Heart left ventricle (tissue), 16 donors: ENCODE results near the gene SORBS2. TPM values are rescaled to one million over a fixed set of nuclear protein-coding genes. Genes with fewer than 3 reads are reported as not detected.

ENCODE experiments used
- ATAC-seq, 4 donors: fragments of 200-7000 bp; cut with Tn5 transposase; one replicate each; pipeline ENCODE4 v1.9.1; 2020 to 2022; ENCODE audit warnings: moderate library complexity in 4 of 4, mild to moderate bottlenecking in 3 of 4, moderate number of reproducible peaks in 1 of 4
- DNase-seq, 5 donors: peaks; one replicate each; pipeline ENCODE4 v3.0.0-alpha.2; 2020
- H3K27ac ChIP-seq, 12 donors: fragments of 200-600 bp; sonication (generic) in 4 of 12; one replicate each; pipeline versions ENCODE4 v1.5.0 to v1.8.0; 2016 to 2022; ENCODE audit warnings: mild to moderate bottlenecking in 2 of 12
- H3K27me3 ChIP-seq, 9 donors: fragments of 200-600 bp; sonication (generic) in 2 of 9; one replicate each; pipeline versions ENCODE4 v1.5.1 to v1.8.0; 2016 to 2022; ENCODE audit warnings: mild to moderate bottlenecking in 3 of 9
- H3K36me3 ChIP-seq, 9 donors: fragments of 200-600 bp; sonication (generic) in 2 of 9; one replicate each; pipeline versions ENCODE4 v1.5.0 to v1.8.0; 2018 to 2022; ENCODE audit warnings: mild to moderate bottlenecking in 2 of 9
- H3K4me1 ChIP-seq, 12 donors: fragments of 200-600 bp; sonication (generic) in 4 of 12; one replicate each; pipeline versions ENCODE4 v1.5.0 to v1.8.0; 2016 to 2022; ENCODE audit warnings: mild to moderate bottlenecking in 3 of 12
- H3K4me3 ChIP-seq, 12 donors: fragments of 200-600 bp; sonication (generic) in 4 of 12; one replicate each; pipeline versions ENCODE4 v1.5.0 to v1.8.0; 2017 to 2022; ENCODE audit warnings: mild to moderate bottlenecking in 9 of 12, moderate library complexity in 4 of 12
- H3K9me3 ChIP-seq, 12 donors: fragments of 200-600 bp; sonication (generic) in 4 of 12; one replicate each; pipeline versions ENCODE4 v1.5.0 to v1.8.0; 2016 to 2022; ENCODE audit warnings: mild to moderate bottlenecking in 1 of 12
- POLR2A ChIP-seq, 2 donors: fragments of 450-650 bp; IDR thresholded peaks; one replicate each; pipeline ENCODE4 v1.6.1; 2017; ENCODE audit warnings: antibody characterized with exemption in 2 of 2, mild to moderate bottlenecking in 2 of 2, moderate library complexity in 2 of 2
- WGBS, 4 donors: extraction: QIAGEN DNeasy Blood & Tissue Kit in 2 of 4; methylation state at CpG; one replicate each; pipeline versions ENCODE4 v1.1.5 to v1.1.7; 2013 to 2018; 5-methylcytosine and 5-hydroxymethylcytosine counted together
- intact Hi-C, 10 donors: fragments of 100-400 bp; cut with DNase I; formaldehyde crosslinking; loops; one replicate each; pipeline versions ENCODE4 v1.11.1 to v1.14.2; 2022
- polyA plus RNA-seq, 2 donors: library from polyadenylated mRNA; stranded (reverse); fragments of 200-250 nt; gene quantifications; one replicate each; pipeline ENCODE4 v1.2.3, GENCODE V29; 2013
- total RNA-seq, 9 donors: library from RNA; depleted of rRNA in 2 of 9; stranded (reverse); fragments of >200 nt in 2 of 9; fragmentation: NEBNext Ultra II Directional in 3 of 9; extraction: Animal tissue kit (Norgen Biotek cat#: 25700) in 3 of 9; gene quantifications; one replicate each; pipeline versions ENCODE4 v1.1.0 to v1.2.4, GENCODE V29; 2016 to 2023
- TF ChIP-seq, protein P1 (sequence below), 12 donors: fragments of 200-600 bp; sonication (generic) in 4 of 12; IDR thresholded peaks; one replicate each; pipeline versions ENCODE4 v1.5.0 to v1.8.0; 2018 to 2022; ENCODE audit warnings: antibody characterized with exemption in 12 of 12, mild to moderate bottlenecking in 5 of 12
- donor health status: ischemic (EF 13 %, LVEDD 7.1; RV severe dilation, severe dysfunction).
- donor health status: healthy with polysubstance abuse.
- donor health status: DM: no; HTN: yes; CAD: no.
- donor health status: DM: no; HTN: no; CAD: no.
- donor health status: ischemic (EF 25% LVEDD 6.9; RV normal size, moderate dysfunction).
- donor health status: ischemic (EF 25% LVEDD 5.7; RV mildly dilated, moderate dysfunction).
- donor health status: healthy.
- donor health status: DM: yes; HTN: yes; CAD: no.
- donor health status: ischemic (EF 35%, LVEDD 5.7; RV mildly dilated, moderate dysfunction).
- donor health status: nonischemic (EF 11% LVEDD 7.7; RV severe dilation, severe dysfunction).
- donor health status: DM: yes; HTN: yes; CAD: no.
- donor health status: PGD.
- donor health status: ischemic (EF 29% LVEDD 5.4; RV normal size, mild dysfunction).
- donor health status: nonischemic (EF 23%, LVEDD 6.1; RV moderate dilation, normal function).

Gene SORBS2
- total and polyA plus RNA-seq, 11 donors, result 254 to 2,158 (median 1,369) TPM

DNA sequence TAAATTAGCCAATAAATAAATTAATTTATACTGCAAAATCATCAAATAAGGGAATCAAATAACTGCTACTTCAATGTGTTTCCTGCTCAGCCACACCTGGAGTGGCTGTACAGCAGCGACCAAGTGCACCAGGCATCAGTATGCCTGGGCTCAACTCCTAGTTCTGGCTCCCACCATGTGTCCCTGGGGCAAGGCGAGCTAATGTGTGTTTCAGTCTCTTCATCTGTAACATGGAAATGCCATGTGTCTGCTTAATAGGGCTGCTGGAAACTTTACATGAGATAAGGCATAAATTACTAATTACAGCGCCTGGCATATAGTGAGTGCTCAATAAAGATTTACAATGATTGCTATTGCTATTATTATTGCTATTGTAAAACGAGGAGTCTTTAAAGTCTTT is 167.6 kb downstream of the SORBS2 start:
- Histone ChIP-seq H3K36me3 (peaks cover 0 to 96% (median 42%) of the 10 kb centered on the region in 9 donors), H3K4me3 (no peak overlapping the region), H3K4me1 (peaks cover 0 to 46% (median 12%) of the 10 kb centered on the region in 12 donors), H3K27me3 (peaks cover 0 to 4% (median 0%) of the 10 kb centered on the region in 9 donors), H3K9me3 (no peaks in the 10 kb centered on the region), H3K27ac (peak overlapping the region in 2 of 12 donors; percentile 15 to 63)
- TF ChIP-seq POLR2A (IDR thresholded peaks at IDR 0.05), result no peak
- TF ChIP-seq, protein P1, sequence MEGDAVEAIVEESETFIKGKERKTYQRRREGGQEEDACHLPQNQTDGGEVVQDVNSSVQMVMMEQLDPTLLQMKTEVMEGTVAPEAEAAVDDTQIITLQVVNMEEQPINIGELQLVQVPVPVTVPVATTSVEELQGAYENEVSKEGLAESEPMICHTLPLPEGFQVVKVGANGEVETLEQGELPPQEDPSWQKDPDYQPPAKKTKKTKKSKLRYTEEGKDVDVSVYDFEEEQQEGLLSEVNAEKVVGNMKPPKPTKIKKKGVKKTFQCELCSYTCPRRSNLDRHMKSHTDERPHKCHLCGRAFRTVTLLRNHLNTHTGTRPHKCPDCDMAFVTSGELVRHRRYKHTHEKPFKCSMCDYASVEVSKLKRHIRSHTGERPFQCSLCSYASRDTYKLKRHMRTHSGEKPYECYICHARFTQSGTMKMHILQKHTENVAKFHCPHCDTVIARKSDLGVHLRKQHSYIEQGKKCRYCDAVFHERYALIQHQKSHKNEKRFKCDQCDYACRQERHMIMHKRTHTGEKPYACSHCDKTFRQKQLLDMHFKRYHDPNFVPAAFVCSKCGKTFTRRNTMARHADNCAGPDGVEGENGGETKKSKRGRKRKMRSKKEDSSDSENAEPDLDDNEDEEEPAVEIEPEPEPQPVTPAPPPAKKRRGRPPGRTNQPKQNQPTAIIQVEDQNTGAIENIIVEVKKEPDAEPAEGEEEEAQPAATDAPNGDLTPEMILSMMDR (IDR thresholded peaks at IDR 0.05), result no peak
- no peak for DNase-seq
- intact Hi-C loops, result loop anchor here (5.0 to 10.0 kb wide), 5 partner anchors 128 to 393 kb away; no protein-coding TSS in a partner anchor
- ATAC-seq, result no peak
- 82 to 88% (median 85%) methylated on average over 4 of the region's 4 CpGs for WGBS, 4 donors

DNA sequence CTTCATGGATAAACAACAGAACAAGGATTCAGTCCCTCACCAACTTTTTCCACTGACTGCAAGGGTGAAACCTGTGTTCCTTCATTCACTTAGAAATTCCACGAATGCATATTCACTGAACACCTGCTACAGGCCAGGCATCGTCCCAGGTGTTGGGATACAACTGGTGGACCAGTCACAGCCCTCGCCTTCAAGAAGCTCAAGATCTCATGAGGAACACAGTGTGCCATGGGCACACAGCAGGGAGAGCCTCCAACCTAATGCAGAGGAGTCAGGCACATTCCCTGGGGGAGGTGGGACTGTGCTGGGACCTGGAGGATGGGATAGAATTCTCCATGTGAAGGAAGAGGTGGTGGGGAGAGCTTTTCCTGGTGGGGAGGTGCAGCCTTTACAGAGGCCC is 169.1 kb downstream of the SORBS2 start:
- Histone ChIP-seq H3K27me3 (peaks cover 0 to 5% (median 0%) of the 10 kb centered on the region in 9 donors), H3K36me3 (peaks cover 0 to 95% (median 52%) of the 10 kb centered on the region in 9 donors), H3K27ac (peak overlapping the region in 3 of 12 donors; percentile 27 to 63 (median 40)), H3K9me3 (no peaks in the 10 kb centered on the region), H3K4me1 (peaks cover 0 to 31% (median 11%) of the 10 kb centered on the region in 12 donors), H3K4me3 (no peak overlapping the region)
- DNase-seq, result no peak
- 79 to 93% (median 86%) methylated on average over 3 of the region's 3 CpGs for WGBS, 4 donors
- intact Hi-C loops, result loop anchor here (5.0 to 10.0 kb wide), 5 partner anchors 129 to 394 kb away; no protein-coding TSS in a partner anchor
- TF ChIP-seq, protein P1 (IDR thresholded peaks at IDR 0.05), result no peak
- TF ChIP-seq POLR2A (IDR thresholded peaks at IDR 0.05), result peak in 1 of 2 donors; percentile 12
- ATAC-seq, result peak in 2 of 4 donors; percentile 6 to 12

DNA sequence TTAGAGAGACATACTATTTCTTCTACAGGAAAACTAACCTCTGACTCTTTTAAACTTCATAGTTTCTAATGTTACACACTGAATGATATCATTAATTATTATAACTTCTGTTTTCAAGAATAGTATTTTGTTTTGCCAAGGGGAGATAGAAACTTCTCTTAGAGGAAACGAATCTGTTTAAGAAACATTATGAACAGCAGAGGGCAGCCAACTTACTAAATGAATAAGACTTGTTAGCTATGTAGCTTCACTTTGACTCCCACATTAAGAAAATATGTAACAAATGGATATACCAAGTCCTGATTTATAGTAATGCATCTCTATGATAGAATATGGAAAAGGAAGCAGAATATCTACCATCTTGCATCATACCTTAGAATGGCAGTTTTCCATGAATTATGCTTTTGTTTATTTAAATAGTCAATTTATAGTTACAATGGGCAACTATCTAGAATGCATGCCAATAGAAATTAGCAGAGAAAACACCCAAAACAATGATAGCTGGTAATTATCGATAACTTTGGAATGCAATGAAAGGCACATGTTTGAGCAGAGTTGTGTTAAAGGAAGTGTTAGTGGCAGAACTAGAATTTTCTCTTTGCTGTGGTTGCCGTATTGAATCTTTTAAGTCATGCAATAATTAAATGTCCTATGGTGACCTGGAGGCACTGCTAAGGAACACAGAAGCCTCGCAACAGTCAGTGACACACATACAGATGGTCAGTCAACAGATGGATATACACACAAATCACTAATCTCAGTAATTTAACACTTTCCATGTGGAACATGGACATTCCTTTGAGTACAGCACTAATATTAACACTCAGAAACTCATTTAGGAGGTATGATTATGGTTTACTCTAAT is 171.0 kb downstream of the SORBS2 start:
- Histone ChIP-seq H3K4me3 (no peak overlapping the region), H3K27ac (peak overlapping the region in 2 of 12 donors; percentile 17 to 63)
- 48 to 53% (median 50%) methylated on average over 4 of the region's 4 CpGs for WGBS, 4 donors

More for the DNA sequence above, 171.0 kb downstream of the SORBS2 start:
- TF ChIP-seq POLR2A (IDR thresholded peaks at IDR 0.05), result no peak
- TF ChIP-seq, protein P1 (IDR thresholded peaks at IDR 0.05), result peak in 11 of 12 donors; percentile 31 to 69 (median 52)
- Histone ChIP-seq H3K27me3 (peaks cover 0 to 5% (median 0%) of the 10 kb centered on the region in 9 donors), H3K9me3 (no peaks in the 10 kb centered on the region), H3K36me3 (peaks cover 0 to 94% (median 51%) of the 10 kb centered on the region in 9 donors), H3K4me1 (peaks cover 0 to 14% (median 1%) of the 10 kb centered on the region in 12 donors)
- intact Hi-C loops, result loop anchor here (1.0 to 10.0 kb wide), 8 partner anchors 131 to 398 kb away; no protein-coding TSS in a partner anchor
- DNase-seq (no peak), ATAC-seq (no peak)
